Measurements from ENCODE around the gene BAAT.

The BAAT gene

DNA sequence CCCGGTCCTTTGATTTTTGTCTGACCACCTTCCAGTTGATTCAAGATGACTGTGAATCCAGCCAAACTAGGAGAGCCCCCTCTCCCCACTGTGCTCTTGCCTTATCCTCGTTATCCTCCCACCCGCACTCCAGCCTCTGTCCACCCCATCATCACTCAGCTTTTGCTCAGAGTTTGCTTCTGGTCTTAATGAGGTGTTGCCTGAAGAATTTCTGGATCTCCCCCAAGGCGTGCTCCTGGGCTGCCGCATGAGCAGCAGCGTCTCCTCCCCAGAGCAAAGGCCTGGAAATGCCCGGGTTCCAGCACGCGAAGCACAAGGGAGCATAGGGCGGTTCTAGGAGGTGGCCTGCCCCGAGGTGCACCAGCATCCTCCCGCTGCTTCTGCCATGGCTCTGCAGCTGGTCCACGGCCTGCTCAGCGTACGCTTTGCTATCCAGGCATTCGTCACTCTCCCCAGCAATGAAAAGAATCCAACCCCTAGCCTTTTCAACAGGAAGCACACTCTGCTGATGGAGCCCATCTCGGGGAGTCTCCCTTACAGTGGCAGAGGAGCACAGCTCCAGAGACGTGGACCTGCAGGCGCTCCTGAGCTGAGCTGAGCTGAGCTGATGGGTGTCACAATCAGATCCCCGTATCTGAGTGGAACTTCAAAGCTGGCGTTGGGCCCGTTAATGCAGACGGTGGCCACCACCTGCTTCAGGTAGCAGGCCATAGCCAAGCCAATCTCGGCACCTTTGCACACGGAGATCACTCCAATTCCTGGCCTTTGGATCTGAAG is 50.7 kb downstream of the BAAT start:
- ChIA-PET POLR2A (no interaction called here), CTCF (interaction anchor here (0.6 to 1.1 kb wide), 2 partner anchors 9 to 18 kb away, joined by 3 to 4 read pairs; no protein-coding TSS in a partner anchor)

More for the DNA sequence above, 50.7 kb downstream of the BAAT start:
- no peak for TF ChIP-seq GLIS2 (tag by site-specific recombination; IDR thresholded peaks at IDR 0.05)
- TF ChIP-seq, protein P1, sequence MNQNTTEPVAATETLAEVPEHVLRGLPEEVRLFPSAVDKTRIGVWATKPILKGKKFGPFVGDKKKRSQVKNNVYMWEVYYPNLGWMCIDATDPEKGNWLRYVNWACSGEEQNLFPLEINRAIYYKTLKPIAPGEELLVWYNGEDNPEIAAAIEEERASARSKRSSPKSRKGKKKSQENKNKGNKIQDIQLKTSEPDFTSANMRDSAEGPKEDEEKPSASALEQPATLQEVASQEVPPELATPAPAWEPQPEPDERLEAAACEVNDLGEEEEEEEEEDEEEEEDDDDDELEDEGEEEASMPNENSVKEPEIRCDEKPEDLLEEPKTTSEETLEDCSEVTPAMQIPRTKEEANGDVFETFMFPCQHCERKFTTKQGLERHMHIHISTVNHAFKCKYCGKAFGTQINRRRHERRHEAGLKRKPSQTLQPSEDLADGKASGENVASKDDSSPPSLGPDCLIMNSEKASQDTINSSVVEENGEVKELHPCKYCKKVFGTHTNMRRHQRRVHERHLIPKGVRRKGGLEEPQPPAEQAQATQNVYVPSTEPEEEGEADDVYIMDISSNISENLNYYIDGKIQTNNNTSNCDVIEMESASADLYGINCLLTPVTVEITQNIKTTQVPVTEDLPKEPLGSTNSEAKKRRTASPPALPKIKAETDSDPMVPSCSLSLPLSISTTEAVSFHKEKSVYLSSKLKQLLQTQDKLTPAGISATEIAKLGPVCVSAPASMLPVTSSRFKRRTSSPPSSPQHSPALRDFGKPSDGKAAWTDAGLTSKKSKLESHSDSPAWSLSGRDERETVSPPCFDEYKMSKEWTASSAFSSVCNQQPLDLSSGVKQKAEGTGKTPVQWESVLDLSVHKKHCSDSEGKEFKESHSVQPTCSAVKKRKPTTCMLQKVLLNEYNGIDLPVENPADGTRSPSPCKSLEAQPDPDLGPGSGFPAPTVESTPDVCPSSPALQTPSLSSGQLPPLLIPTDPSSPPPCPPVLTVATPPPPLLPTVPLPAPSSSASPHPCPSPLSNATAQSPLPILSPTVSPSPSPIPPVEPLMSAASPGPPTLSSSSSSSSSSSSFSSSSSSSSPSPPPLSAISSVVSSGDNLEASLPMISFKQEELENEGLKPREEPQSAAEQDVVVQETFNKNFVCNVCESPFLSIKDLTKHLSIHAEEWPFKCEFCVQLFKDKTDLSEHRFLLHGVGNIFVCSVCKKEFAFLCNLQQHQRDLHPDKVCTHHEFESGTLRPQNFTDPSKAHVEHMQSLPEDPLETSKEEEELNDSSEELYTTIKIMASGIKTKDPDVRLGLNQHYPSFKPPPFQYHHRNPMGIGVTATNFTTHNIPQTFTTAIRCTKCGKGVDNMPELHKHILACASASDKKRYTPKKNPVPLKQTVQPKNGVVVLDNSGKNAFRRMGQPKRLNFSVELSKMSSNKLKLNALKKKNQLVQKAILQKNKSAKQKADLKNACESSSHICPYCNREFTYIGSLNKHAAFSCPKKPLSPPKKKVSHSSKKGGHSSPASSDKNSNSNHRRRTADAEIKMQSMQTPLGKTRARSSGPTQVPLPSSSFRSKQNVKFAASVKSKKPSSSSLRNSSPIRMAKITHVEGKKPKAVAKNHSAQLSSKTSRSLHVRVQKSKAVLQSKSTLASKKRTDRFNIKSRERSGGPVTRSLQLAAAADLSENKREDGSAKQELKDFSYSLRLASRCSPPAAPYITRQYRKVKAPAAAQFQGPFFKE (tag by site-specific recombination; IDR thresholded peaks at IDR 0.05; ENCODE audit: borderline replicate concordance) = no peak
- TF ChIP-seq, protein P2, sequence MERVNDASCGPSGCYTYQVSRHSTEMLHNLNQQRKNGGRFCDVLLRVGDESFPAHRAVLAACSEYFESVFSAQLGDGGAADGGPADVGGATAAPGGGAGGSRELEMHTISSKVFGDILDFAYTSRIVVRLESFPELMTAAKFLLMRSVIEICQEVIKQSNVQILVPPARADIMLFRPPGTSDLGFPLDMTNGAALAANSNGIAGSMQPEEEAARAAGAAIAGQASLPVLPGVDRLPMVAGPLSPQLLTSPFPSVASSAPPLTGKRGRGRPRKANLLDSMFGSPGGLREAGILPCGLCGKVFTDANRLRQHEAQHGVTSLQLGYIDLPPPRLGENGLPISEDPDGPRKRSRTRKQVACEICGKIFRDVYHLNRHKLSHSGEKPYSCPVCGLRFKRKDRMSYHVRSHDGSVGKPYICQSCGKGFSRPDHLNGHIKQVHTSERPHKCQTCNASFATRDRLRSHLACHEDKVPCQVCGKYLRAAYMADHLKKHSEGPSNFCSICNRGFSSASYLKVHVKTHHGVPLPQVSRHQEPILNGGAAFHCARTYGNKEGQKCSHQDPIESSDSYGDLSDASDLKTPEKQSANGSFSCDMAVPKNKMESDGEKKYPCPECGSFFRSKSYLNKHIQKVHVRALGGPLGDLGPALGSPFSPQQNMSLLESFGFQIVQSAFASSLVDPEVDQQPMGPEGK (tag by site-specific recombination; IDR thresholded peaks at IDR 0.05) = no peak
- TF ChIP-seq ZNF24 (tag by site-specific recombination; IDR thresholded peaks at IDR 0.05) = no peak
- TF ChIP-seq ZNF843 (tag by site-specific recombination; IDR thresholded peaks at IDR 0.05) = no peak
- no peak for TF ChIP-seq PRDM10 (tag by site-specific recombination; IDR thresholded peaks at IDR 0.05)
- TF ChIP-seq ZNF473 (tag by site-specific recombination; IDR thresholded peaks at IDR 0.05) = no peak
- TF ChIP-seq ZNF10 (tag by site-specific recombination; IDR thresholded peaks at IDR 0.05) = no peak
- TF ChIP-seq SCRT2 (tag by site-specific recombination; IDR thresholded peaks at IDR 0.05) = no peak
- TF ChIP-seq, protein P3, sequence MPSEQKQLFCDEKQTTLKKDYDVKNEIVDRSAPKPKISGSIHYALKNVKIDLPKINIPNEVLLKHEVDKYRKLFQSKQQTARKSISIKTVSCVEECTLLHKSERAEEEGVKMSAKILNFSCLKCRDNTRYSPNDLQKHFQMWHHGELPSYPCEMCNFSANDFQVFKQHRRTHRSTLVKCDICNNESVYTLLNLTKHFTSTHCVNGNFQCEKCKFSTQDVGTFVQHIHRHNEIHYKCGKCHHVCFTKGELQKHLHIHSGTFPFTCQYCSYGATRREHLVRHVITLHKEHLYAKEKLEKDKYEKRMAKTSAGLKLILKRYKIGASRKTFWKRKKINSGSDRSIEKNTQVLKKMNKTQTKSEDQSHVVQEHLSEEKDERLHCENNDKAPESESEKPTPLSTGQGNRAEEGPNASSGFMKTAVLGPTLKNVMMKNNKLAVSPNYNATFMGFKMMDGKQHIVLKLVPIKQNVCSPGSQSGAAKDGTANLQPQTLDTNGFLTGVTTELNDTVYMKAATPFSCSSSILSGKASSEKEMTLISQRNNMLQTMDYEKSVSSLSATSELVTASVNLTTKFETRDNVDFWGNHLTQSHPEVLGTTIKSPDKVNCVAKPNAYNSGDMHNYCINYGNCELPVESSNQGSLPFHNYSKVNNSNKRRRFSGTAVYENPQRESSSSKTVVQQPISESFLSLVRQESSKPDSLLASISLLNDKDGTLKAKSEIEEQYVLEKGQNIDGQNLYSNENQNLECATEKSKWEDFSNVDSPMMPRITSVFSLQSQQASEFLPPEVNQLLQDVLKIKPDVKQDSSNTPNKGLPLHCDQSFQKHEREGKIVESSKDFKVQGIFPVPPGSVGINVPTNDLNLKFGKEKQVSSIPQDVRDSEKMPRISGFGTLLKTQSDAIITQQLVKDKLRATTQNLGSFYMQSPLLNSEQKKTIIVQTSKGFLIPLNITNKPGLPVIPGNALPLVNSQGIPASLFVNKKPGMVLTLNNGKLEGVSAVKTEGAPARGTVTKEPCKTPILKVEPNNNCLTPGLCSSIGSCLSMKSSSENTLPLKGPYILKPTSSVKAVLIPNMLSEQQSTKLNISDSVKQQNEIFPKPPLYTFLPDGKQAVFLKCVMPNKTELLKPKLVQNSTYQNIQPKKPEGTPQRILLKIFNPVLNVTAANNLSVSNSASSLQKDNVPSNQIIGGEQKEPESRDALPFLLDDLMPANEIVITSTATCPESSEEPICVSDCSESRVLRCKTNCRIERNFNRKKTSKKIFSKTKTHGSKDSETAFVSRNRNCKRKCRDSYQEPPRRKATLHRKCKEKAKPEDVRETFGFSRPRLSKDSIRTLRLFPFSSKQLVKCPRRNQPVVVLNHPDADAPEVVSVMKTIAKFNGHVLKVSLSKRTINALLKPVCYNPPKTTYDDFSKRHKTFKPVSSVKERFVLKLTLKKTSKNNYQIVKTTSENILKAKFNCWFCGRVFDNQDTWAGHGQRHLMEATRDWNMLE (tag by site-specific recombination; conservative IDR thresholded peaks at IDR 0.05; ENCODE audit: low read depth) = no peak
- no peak for TF ChIP-seq ZNF624 (tag by site-specific recombination; IDR thresholded peaks at IDR 0.05)
- no peak for TF ChIP-seq ZBTB21 (tag by site-specific recombination; IDR thresholded peaks at IDR 0.05)
- TF ChIP-seq GLIS1 (tag by site-specific recombination; IDR thresholded peaks at IDR 0.05) = no peak
- TF ChIP-seq ZNF335 (tag by site-specific recombination; conservative IDR thresholded peaks at IDR 0.05) = no peak
- H3K4me3 ChIP-seq (ENCODE audit: low read depth, low read length) = no peak overlapping the region
- no peaks in the 10 kb centered on the region for H3K9me3 ChIP-seq (ENCODE audit: control insufficient read depth, insufficient read depth, low read depth, low read length)
- H3K36me3 ChIP-seq (ENCODE audit: control insufficient read depth in 2 of 2, insufficient read depth in 1 of 2, low read length in 2 of 2) = no peaks in the 10 kb centered on the region
- H3K27ac ChIP-seq (ENCODE audit: extremely low read depth, low read depth, low read length) = no peak overlapping the region
- H3K4me1 ChIP-seq (ENCODE audit: control insufficient read depth, insufficient read depth, low read length) = no peaks in the 10 kb centered on the region

Data from HEK293 (cell line).